GM12878 (cell line): Measurements from ENCODE around the gene ZNF280D. TPM values are rescaled to one million over a fixed set of nuclear protein-coding genes. Genes with fewer than 3 reads are reported as not detected.

Experiments
- ATAC-seq: fragments of 200-7000 bp; cut with Tn5 transposase; 3 replicates; pipeline ENCODE4 v1.9.1; 2020; ENCODE audit warnings: mild to moderate bottlenecking, moderate library complexity
- BruUV-seq: library from RNA; stranded (reverse); fragments of 400-500 nt; replicated peaks from 2 replicates; lab custom pipeline; 2021; lab: Mats Ljungman, UMichigan
- CTCF ChIA-PET: fragments of 300-600 bp; sonication (Branson Sonifier 250); formaldehyde crosslinking; extraction: SDS; loops from one replicate; lab custom pipeline; 2021; ENCODE audit warnings: inconsistent platforms; lab: Yijun Ruan, JAX
- POLR2A ChIA-PET: fragments of 350-600 bp; formaldehyde crosslinking; extraction: SDS; loops from one replicate; lab custom pipeline; 2021; ENCODE audit warnings: inconsistent platforms; lab: Charles Lee
- RAD21 ChIA-PET: fragments of 300-600 bp; sonication (Branson Sonifier 250); formaldehyde crosslinking; loops from one replicate; lab custom pipeline; 2023; ENCODE audit warnings: antibody characterized with exemption; ENCODE audit not compliant: unreplicated experiment; lab: Charles Lee
- SMC1A ChIA-PET: fragments of 300-600 bp; sonication (Branson Sonifier 250); formaldehyde crosslinking; loops from one replicate; lab custom pipeline; 2023; ENCODE audit not compliant: unreplicated experiment, uncharacterized antibody; lab: Charles Lee
- DNase-seq: peaks from one replicate; pipeline ENCODE4 v3.0.0-alpha.2; 2011; ENCODE audit warnings: low read depth, low spot score
- FAIRE-seq: peaks from 3 replicates; lab custom pipeline; 2011; peaks lifted over from hg19 to GRCh38; lab: Jason Lieb, UNC
- H2AFZ ChIP-seq: 2 replicates; pipeline ENCODE4 v1.6.0; 2011; ENCODE audit warnings: low read depth, low read length, control low read depth; ENCODE audit not compliant: control insufficient read depth
- H3K27ac ChIP-seq: 2 replicates; pipeline ENCODE4 v1.5.1; 2011; ENCODE audit warnings: control low read depth; ENCODE audit not compliant: control insufficient read depth, insufficient read depth
- H3K27me3 ChIP-seq, 2 experiments: replicated peaks in 1 of 2; 2 replicates each; pipeline versions ENCODE4 v1.6.0 to v1.6.1; 2011; ENCODE audit warnings: low read length in 1 of 2; ENCODE audit not compliant: control insufficient read depth in 2 of 2, insufficient read depth in 2 of 2
- H3K36me3 ChIP-seq, 2 experiments: 2 replicates each; pipeline ENCODE4 v1.5.1; 2011; ENCODE audit warnings: low read length in 1 of 2; ENCODE audit not compliant: control insufficient read depth in 2 of 2, insufficient read depth in 2 of 2
- H3K4me1 ChIP-seq: 2 replicates; pipeline ENCODE4 v1.6.1; 2011; ENCODE audit warnings: mild to moderate bottlenecking, low read length, moderate library complexity, mixed read lengths; ENCODE audit not compliant: control insufficient read depth, insufficient read depth
- H3K4me2 ChIP-seq: 2 replicates; pipeline ENCODE4 v1.6.0; 2011; ENCODE audit warnings: control low read depth; ENCODE audit not compliant: control insufficient read depth, insufficient read depth
- H3K4me3 ChIP-seq: fragments of 200-600 bp; sonication (generic); 2 replicates; pipeline ENCODE4 v1.5.1; 2016
- H3K79me2 ChIP-seq: 2 replicates; pipeline ENCODE4 v1.6.0; 2011; ENCODE audit warnings: low read length; ENCODE audit not compliant: control insufficient read depth, insufficient read depth
- H3K9ac ChIP-seq: 2 replicates; pipeline ENCODE4 v1.8.0; 2011; ENCODE audit warnings: low read length, control low read depth, mixed read lengths; ENCODE audit not compliant: control insufficient read depth, insufficient read depth
- H3K9me3 ChIP-seq: replicated peaks from 3 replicates; pipeline ENCODE4 v1.5.1; 2011; ENCODE audit warnings: mild to moderate bottlenecking, low read length; ENCODE audit not compliant: control insufficient read depth, insufficient read depth
- H4K20me1 ChIP-seq: 2 replicates; pipeline ENCODE4 v1.6.0; 2011; ENCODE audit not compliant: control insufficient read depth, insufficient read depth
- ATF2 ChIP-seq: IDR thresholded peaks from 2 replicates; pipeline ENCODE4 v1.6.1; 2012; ENCODE audit warnings: low read length, inconsistent platforms
- BCL3 ChIP-seq: IDR thresholded peaks from 2 replicates; pipeline ENCODE4 v1.6.1; 2011; ENCODE audit warnings: borderline replicate concordance, low read depth, mild to moderate bottlenecking, moderate library complexity, low read length; ENCODE audit not compliant: insufficient read depth, poor library complexity, severe bottlenecking
- CBX5 ChIP-seq: sonication (generic); IDR thresholded peaks from 2 replicates; pipeline ENCODE4 v1.6.1; 2016; ENCODE audit warnings: low read depth, moderate library complexity, mild to moderate bottlenecking, inconsistent platforms
- EED ChIP-seq: sonication (generic); IDR thresholded peaks from 2 replicates; pipeline ENCODE4 v1.6.1; 2016; ENCODE audit warnings: antibody characterized with exemption, low read depth
- ELK1 ChIP-seq: IDR thresholded peaks from 2 replicates; pipeline ENCODE4 v1.6.1; 2012; ENCODE audit warnings: low read depth, low read length, improper control_type of control experiment
- ETV6 ChIP-seq, 2 experiments: fragments of 450-650 bp in 1 of 2; IDR thresholded peaks in 1 of 2; conservative IDR thresholded peaks in 1 of 2; 2 replicates each; pipeline ENCODE4 v1.6.1; 2014; ENCODE audit warnings: antibody characterized with exemption in 1 of 2, borderline replicate concordance in 1 of 2, low read depth in 1 of 2, mild to moderate bottlenecking in 1 of 2, moderate library complexity in 1 of 2
- IRF3 ChIP-seq: fragments of 450-650 bp; IDR thresholded peaks from 2 replicates; pipeline ENCODE4 v1.6.1; 2014; ENCODE audit warnings: mild to moderate bottlenecking
- MEF2B ChIP-seq: fragments of 450-650 bp; IDR thresholded peaks from 2 replicates; pipeline ENCODE4 v1.6.1; 2018; ENCODE audit warnings: mild to moderate bottlenecking, moderate library complexity; ENCODE audit not compliant: partially characterized antibody, poor library complexity, severe bottlenecking
- NKRF ChIP-seq: fragments of 450-650 bp; conservative IDR thresholded peaks from 2 replicates; pipeline ENCODE4 v1.6.1; 2017; ENCODE audit warnings: mild to moderate bottlenecking, moderate library complexity
- PAX8 ChIP-seq: fragments of 450-650 bp; IDR thresholded peaks from 2 replicates; pipeline ENCODE4 v1.6.1; 2017; ENCODE audit warnings: mild to moderate bottlenecking, moderate library complexity
- RB1 ChIP-seq: fragments of 450-650 bp; formaldehyde crosslinking; IDR thresholded peaks from 2 replicates; pipeline ENCODE4 v1.6.1; 2017; ENCODE audit warnings: mild to moderate bottlenecking, borderline replicate concordance
- SUPT20H ChIP-seq: IDR thresholded peaks from 2 replicates; pipeline ENCODE4 v1.6.1; 2011; ENCODE audit warnings: low read depth, mild to moderate bottlenecking, low read length, moderate library complexity, borderline replicate concordance; ENCODE audit not compliant: control insufficient read depth
- YY1 ChIP-seq: IDR thresholded peaks from 2 replicates; pipeline ENCODE4 v1.6.1; 2011; ENCODE audit warnings: low read depth, mild to moderate bottlenecking, low read length
- in situ Hi-C: fragments of 300-500 bp; cut with MboI; formaldehyde crosslinking; loops from 9 replicates; pipeline ENCODE4 v1.14.3; 2018; ENCODE audit warnings: mixed read lengths
- intact Hi-C: fragments of 100-400 bp; cut with micrococcal nuclease; formaldehyde crosslinking; loops from one replicate; pipeline ENCODE4 v1.14.2; 2022; ENCODE audit not compliant: unreplicated experiment
- polyA plus RNA-seq, 11 experiments: library from polyadenylated mRNA; depleted of rRNA in 4 of 11; unstranded in 6 of 11; stranded (reverse) in 5 of 11; fragments of >200 nt; fragmentation: Nextera tagmentation in 4 of 11; fragmentation: Illumina TruSeq in 1 of 11; extraction: Ambion mirVana in 4 of 11; extraction: Trizol in 1 of 11; gene quantifications; 1 replicate in 1 of 11; 2 replicates in 10 of 11; pipeline versions ENCODE4 v1.2.1 to v1.2.3, GENCODE V29; 2011 to 2016; ENCODE audit warnings: inconsistent platforms in 2 of 11, missing spikeins in 2 of 11, low read depth in 1 of 11
- total RNA-seq, 4 experiments: library from RNA; depleted of rRNA in 3 of 4; stranded (reverse); fragments of >200 nt in 3 of 4; fragmentation: Illumina TruSeq in 1 of 4; extraction: Trizol in 1 of 4; gene quantifications; 2 replicates each; pipeline versions ENCODE4 v1.2.1 to v1.2.3, GENCODE V29; 2013 to 2021

The ZNF280D gene
- total and polyA plus RNA-seq, 10 of the 15 experiments (the other 5 are each of a cell fraction or from before 2014, with no cell fraction given): 5.6 to 18.6 (median 8.6) TPM

- TF ChIP-seq BCL3 (no peak), PAX8 (no peak), EED (no peak), ELK1 (no peak), YY1 (no peak), NKRF (no peak)
These were observed 52.2 kb downstream of the ZNF280D start (continued) for GRCh38 chr15:56681113-56681512.

- Histone ChIP-seq H3K79me2 (no peaks in the 10 kb centered on the region), H3K27ac (no peak overlapping the region), H3K27me3 (no peaks in the 10 kb centered on the region), H3K36me3 (no peaks in the 10 kb centered on the region), H2AFZ (no peak overlapping the region), H3K9ac (no peak overlapping the region), H3K4me2 (no peak overlapping the region), H3K4me1 (no peaks in the 10 kb centered on the region), H3K4me3 (no peak overlapping the region), H4K20me1 (no peaks in the 10 kb centered on the region), H3K9me3 (no peaks in the 10 kb centered on the region)
- POLR2A ChIA-PET: no interaction called here
- in situ Hi-C loops (no loop called here), intact Hi-C loops (no loop called here)
- SMC1A ChIA-PET: interaction anchor here (0.6 to 1.6 kb wide), 3 partner anchors 26 to 345 kb away, joined by 3 read pairs; no protein-coding TSS in a partner anchor
- FAIRE-seq: no peak
- ATAC-seq: no peak
- no peak for DNase-seq
- RAD21 ChIA-PET: no interaction called here
- CTCF ChIA-PET: no interaction called here
- BruUV-seq: no TSS peak
- TF ChIP-seq CBX5 (no peak), MEF2B (no peak), RB1 (no peak), SUPT20H (no peak), IRF3 (no peak), ATF2 (no peak), ETV6 (conservative IDR thresholded peaks at IDR 0.05 in 1 of 2, IDR thresholded peaks at IDR 0.05 in 1 of 2; ENCODE audit: borderline replicate concordance in 1 of 2, low read depth in 1 of 2) (no peak)
These were observed 54.1 kb downstream of the ZNF280D start for GRCh38 chr15:56679225-56679624.
